Measurements from ENCODE around the gene TPRX2. TPM values are rescaled to one million over a fixed set of nuclear protein-coding genes. Genes with fewer than 3 reads are reported as not detected.
"Not testable (repeated sequence)": the region's sequence is repeated elsewhere in the genome, so short reads cannot be mapped to it uniquely, and the experiment has no call there.

The TPRX2 gene
- total RNA-seq, 1 experiment from 2014 or later = not detected

- TF ChIP-seq POLR2A (IDR thresholded peaks at IDR 0.05; ENCODE audit: borderline replicate concordance, extremely low read depth, insufficient read depth, insufficient read length) = no peak
Measured at GRCh38 chr19:47865166-47865565, 6.1 kb downstream of the TPRX2 start (continued).

GRCh38 chr19:47878906-47879305 lies 19.9 kb downstream of the TPRX2 start:
- ATAC-seq = no peak
- no peaks in the 10 kb centered on the region for H3K36me3 ChIP-seq (ENCODE audit: control insufficient read depth in 1 of 2, insufficient read depth in 2 of 2, low read length in 2 of 2)
- no peak overlapping the region for H2AFZ ChIP-seq (ENCODE audit: low read depth, low read length, poor library complexity, severe bottlenecking)
- no peak for TF ChIP-seq ZNF274 (IDR thresholded peaks at IDR 0.05; ENCODE audit: low read depth, low read length)
- no peak for TF ChIP-seq MAX (IDR thresholded peaks at IDR 0.05)
- TF ChIP-seq SP1 (IDR thresholded peaks at IDR 0.05; ENCODE audit: low read depth) = no peak
- TF ChIP-seq ATF3 (IDR thresholded peaks at IDR 0.05) = no peak
- TF ChIP-seq CEBPB (IDR thresholded peaks at IDR 0.05; ENCODE audit: low read depth) = no peak
- TF ChIP-seq POLR2AphosphoS5 (IDR thresholded peaks at IDR 0.05; ENCODE audit: low read depth, low read length) = no peak
- TF ChIP-seq SRF (IDR thresholded peaks at IDR 0.05; ENCODE audit: low read depth) = no peak
- TF ChIP-seq EGR1 (IDR thresholded peaks at IDR 0.05; ENCODE audit: low read depth) = no peak
- no peak for TF ChIP-seq RAD21 (IDR thresholded peaks at IDR 0.05; ENCODE audit: low read depth)
- TF ChIP-seq FOSL1 (IDR thresholded peaks at IDR 0.05; ENCODE audit: low read depth) = no peak
- TF ChIP-seq, protein P1, sequence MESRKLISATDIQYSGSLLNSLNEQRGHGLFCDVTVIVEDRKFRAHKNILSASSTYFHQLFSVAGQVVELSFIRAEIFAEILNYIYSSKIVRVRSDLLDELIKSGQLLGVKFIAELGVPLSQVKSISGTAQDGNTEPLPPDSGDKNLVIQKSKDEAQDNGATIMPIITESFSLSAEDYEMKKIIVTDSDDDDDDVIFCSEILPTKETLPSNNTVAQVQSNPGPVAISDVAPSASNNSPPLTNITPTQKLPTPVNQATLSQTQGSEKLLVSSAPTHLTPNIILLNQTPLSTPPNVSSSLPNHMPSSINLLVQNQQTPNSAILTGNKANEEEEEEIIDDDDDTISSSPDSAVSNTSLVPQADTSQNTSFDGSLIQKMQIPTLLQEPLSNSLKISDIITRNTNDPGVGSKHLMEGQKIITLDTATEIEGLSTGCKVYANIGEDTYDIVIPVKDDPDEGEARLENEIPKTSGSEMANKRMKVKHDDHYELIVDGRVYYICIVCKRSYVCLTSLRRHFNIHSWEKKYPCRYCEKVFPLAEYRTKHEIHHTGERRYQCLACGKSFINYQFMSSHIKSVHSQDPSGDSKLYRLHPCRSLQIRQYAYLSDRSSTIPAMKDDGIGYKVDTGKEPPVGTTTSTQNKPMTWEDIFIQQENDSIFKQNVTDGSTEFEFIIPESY (IDR thresholded peaks at IDR 0.05; ENCODE audit: extremely low read depth, insufficient replicate concordance, low read length) = no peak
- no peak for TF ChIP-seq TCF7L2 (IDR thresholded peaks at IDR 0.05; ENCODE audit: borderline replicate concordance, extremely low read depth, insufficient read depth, insufficient read length)
- TF ChIP-seq CBX3 (IDR thresholded peaks at IDR 0.05; ENCODE audit: low read depth) = no peak
- no peak for TF ChIP-seq POLR2A (IDR thresholded peaks at IDR 0.05; ENCODE audit: borderline replicate concordance, extremely low read depth, insufficient read depth, insufficient read length)
- TF ChIP-seq ZFX (IDR thresholded peaks at IDR 0.05) = no peak
- no peak for TF ChIP-seq JUND (IDR thresholded peaks at IDR 0.05)
- no peaks in the 10 kb centered on the region for H3K4me1 ChIP-seq (ENCODE audit: control insufficient read depth in 1 of 2, insufficient read depth in 2 of 2, low read length in 2 of 2)
- ChIA-PET POLR2A (no interaction called here), CTCF (interaction anchor here (1.4 kb wide), 1 partner anchor 10 kb away, joined by 5 read pairs; no protein-coding TSS in a partner anchor), RAD21 (ENCODE audit: low non-redundant PET in 1 of 2, low total read pairs in 2 of 2, uncharacterized antibody in 2 of 2, unreplicated experiment in 2 of 2) (no interaction called here)
- no peaks in the 10 kb centered on the region for H3K27me3 ChIP-seq (ENCODE audit: insufficient read depth, low read length)
- no peak overlapping the region for H3K4me3 ChIP-seq (replicated peaks in 1 of 2; ENCODE audit: low read depth in 1 of 2, low read length in 2 of 2)
- no TSS peak for BruUV-seq (replicated peaks)
- H3K4me2 ChIP-seq (ENCODE audit: low read length) = no peak overlapping the region
- no peaks in the 10 kb centered on the region for H3K79me2 ChIP-seq (ENCODE audit: insufficient read depth, low read length)
- no peak for DNase-seq (ENCODE audit: low read depth, low spot score)
- H3K9ac ChIP-seq (ENCODE audit: low read length) = no peak overlapping the region
- intact Hi-C loops (cut with micrococcal nuclease) = no loop called here
- no peaks in the 10 kb centered on the region for H3K9me2 ChIP-seq (ENCODE audit: insufficient read depth)
- H4K20me1 ChIP-seq (ENCODE audit: insufficient read depth) = no peaks in the 10 kb centered on the region
- H3K9me3 ChIP-seq (ENCODE audit: control insufficient read depth in 1 of 2, insufficient read depth in 1 of 2, low read depth in 1 of 2, low read length in 2 of 2) = no peaks in the 10 kb centered on the region
- no peak overlapping the region for H3K27ac ChIP-seq (ENCODE audit: low read depth, low read length)

DNA sequence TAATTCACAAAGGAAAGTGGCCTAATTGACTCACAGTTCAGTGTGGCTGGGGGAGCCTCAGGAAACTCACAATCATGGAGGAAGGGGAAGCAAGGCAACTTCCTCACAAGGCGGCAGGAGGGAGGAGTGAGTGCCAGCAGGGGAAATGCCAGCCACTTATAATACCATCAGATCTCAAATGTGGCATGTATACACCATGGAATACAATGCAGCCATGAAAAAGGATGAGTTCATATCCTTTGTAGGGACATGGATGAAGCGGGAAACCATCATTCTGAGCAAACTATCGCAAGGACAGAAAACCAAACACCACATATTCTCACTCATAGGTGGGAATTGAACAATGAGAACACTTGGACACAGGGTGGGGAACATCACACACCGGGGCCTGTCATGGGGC lies 20.4 kb downstream of the TPRX2 start:
- H3K27ac ChIP-seq (ENCODE audit: low read depth, low read length); H3K9me2 ChIP-seq (ENCODE audit: insufficient read depth); H2AFZ ChIP-seq (ENCODE audit: low read depth, low read length, poor library complexity, severe bottlenecking); DNase-seq (ENCODE audit: low read depth, low spot score); H3K4me3 ChIP-seq (replicated peaks in 1 of 2; ENCODE audit: low read depth in 1 of 2, low read length in 2 of 2); ATAC-seq; H3K36me3 ChIP-seq (ENCODE audit: control insufficient read depth in 1 of 2, insufficient read depth in 2 of 2, low read length in 2 of 2); H3K4me2 ChIP-seq (ENCODE audit: low read length); H3K27me3 ChIP-seq (ENCODE audit: insufficient read depth, low read length); H3K9me3 ChIP-seq (ENCODE audit: control insufficient read depth in 1 of 2, insufficient read depth in 1 of 2, low read depth in 1 of 2, low read length in 2 of 2); intact Hi-C loops (cut with micrococcal nuclease); RAD21 ChIA-PET (ENCODE audit: low non-redundant PET in 1 of 2, low total read pairs in 2 of 2, uncharacterized antibody in 2 of 2, unreplicated experiment in 2 of 2); H3K9ac ChIP-seq (ENCODE audit: low read length); H3K4me1 ChIP-seq (ENCODE audit: control insufficient read depth in 1 of 2, insufficient read depth in 2 of 2, low read length in 2 of 2); H3K79me2 ChIP-seq (ENCODE audit: insufficient read depth, low read length); H4K20me1 ChIP-seq (ENCODE audit: insufficient read depth); POLR2A ChIA-PET; BruUV-seq (replicated peaks): not testable (repeated sequence)
- CTCF ChIA-PET = interaction anchor here (1.4 kb wide), 1 partner anchor 10 kb away, joined by 5 read pairs; no protein-coding TSS in a partner anchor
